DMS53 (cell line): ENCODE measurements around the gene HEYL.
"Not testable (repeated sequence)": the region's sequence is repeated elsewhere in the genome, so short reads cannot be mapped to it uniquely, and the experiment has no call there.

Source experiments
- DNase-seq: peaks from one replicate; lab custom pipeline; 2025; lab: John Stamatoyannopoulos, UW

HEYL gene

GRCh38 chr1:39601667-39602255 is 37.7 kb downstream of the HEYL start:
- not testable (repeated sequence) for DNase-seq

GRCh38 chr1:39596163-39596562 is 43.3 kb downstream of the HEYL start:
- no peak for DNase-seq

DNA sequence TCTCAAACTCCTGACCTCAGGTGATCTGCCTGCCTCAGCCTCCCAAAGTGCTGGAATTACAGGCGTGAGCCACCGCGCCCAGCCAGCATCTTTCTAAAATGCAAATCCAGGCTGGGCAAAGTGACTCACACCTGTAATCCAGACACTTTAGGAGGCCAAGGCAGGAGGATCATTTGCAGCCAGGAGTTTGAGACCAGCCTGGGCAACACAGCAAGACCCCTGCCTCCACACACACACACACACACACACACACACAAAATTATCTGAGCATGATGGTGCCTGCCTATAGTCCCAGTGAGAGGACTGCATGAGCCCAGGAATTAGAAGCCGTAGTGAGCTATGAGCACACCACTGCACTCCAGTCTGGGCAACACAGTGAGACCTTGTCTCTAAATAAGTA is 46.1 kb downstream of the HEYL start:
- no peak for DNase-seq

DNA sequence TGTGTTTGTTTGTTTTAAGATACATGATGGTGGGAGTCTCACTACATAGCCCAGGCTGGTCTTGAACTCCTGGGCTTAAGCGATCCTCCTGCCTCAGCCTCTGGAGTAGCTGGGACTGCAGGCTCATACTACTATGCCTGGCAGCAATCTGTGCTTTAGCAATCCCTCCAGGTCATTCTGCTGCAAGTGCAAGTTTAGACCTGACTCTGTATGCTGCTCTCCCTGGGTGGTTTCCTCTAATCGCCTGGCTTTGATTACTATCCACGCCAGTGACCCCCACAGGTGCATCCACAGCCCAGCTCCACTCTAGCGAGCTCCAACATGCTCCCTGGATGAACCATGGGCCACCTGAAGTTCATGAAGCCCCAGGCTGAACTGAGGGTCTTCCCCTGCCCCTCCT is 47.4 kb downstream of the HEYL start:
- no peak for DNase-seq

DNA sequence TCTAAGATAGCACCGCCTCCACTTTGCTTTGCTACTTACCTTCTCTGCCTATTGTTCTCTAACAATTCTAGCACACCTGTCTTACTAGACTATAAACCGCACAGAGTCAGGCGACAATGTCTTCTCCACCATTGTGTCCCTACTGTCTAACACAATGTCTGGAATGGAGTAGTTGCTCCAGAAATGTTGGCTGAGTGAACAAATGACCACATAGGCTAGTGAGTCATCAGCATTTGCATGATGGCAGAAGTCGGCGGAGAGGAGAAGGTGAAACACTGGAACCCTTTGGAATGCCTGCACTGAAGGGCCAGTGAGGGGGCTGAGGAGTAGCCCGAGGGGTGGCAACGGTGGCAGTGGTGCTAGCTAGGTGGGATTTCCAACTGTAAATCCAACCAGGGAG is 48.9 kb downstream of the HEYL start:
- DNase-seq = no peak

DNA sequence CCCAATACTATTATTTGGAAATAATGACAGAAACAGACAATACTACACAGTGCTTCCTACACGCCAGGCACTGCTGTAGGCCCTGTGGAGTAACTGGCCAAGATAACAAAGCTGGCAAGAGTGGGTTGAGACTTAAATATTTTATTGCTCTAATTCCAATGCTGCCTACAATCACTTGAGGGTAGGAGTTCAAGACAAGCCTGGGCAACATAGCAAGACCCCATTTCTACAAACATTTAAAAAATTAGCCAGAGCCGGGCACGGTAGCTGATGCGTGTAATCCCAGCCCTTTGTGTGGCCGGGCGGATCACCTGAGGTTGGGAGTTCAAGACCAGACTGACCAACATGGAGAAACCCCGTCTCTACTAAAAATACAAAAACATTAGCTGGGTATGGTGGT is 53.5 kb downstream of the HEYL start:
- DNase-seq = no peak

GRCh38 chr1:39576016-39576657 is 63.3 kb downstream of the HEYL start:
- peak; percentile 77 for DNase-seq

- DNase-seq = peak; percentile 71
Observed at GRCh38 chr1:39575191-39576015, 64.0 kb downstream of the HEYL start.

DNA sequence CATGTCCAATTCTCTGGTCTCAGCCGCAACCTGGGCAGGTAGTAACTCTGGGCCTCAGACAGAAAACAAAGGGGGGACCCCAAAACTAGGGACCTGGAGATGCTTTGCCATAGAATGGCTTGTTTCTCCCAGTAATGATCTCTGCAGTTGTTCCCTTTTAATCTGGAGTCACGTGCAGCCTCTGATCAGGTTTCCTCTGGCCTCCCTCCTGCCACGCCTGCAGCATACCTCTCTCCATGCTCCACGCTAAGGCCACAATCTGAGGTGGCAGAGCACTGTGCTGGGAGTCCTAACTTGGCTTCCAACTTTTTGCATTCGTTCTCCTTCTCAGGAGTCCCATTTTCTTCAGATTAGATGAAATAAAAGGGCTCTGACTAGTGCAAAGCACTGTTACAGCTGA is 64.8 kb downstream of the HEYL start:
- peak; percentile 39 for DNase-seq
